SK-N-SH (cell line): ENCODE results near the gene VAV1. TPM values are rescaled to one million over a fixed set of nuclear protein-coding genes. Genes with fewer than 3 reads are reported as not detected.

Experiments used
- CTCF ChIA-PET: fragments of 300-600, 350-600 bp; formaldehyde crosslinking; extraction: SDS; loops from one replicate; lab custom pipeline; 2021; lab: Yijun Ruan, JAX
- POLR2A ChIA-PET: fragments of 350-600 bp; sonication (Branson Sonifier 250); formaldehyde crosslinking; extraction: SDS; loops from one replicate; lab custom pipeline; 2020; ENCODE audit warnings: antibody characterized with exemption, inconsistent platforms; lab: Yijun Ruan, JAX
- DNase-seq: peaks from one replicate; pipeline ENCODE4 v3.0.0; 2012
- H2AFZ ChIP-seq: fragments of 200-600 bp; sonication (generic); 2 replicates; pipeline ENCODE4 v1.8.1; 2016; ENCODE audit warnings: antibody characterized with exemption, mild to moderate bottlenecking, low read depth
- H3F3A ChIP-seq: fragments of 200-600 bp; sonication (generic); replicated peaks from 2 replicates; pipeline ENCODE3; 2016; ENCODE audit warnings: antibody characterized with exemption, mild to moderate bottlenecking; ENCODE audit not compliant: insufficient read depth
- H3K27ac ChIP-seq, 2 experiments: fragments of 200-500 bp in 1 of 2; fragments of 200-600 bp in 1 of 2; sonication (Bioruptor generic) in 1 of 2; sonication (generic), shearing (Covaris generic) in 1 of 2; 2 replicates each; pipeline versions ENCODE4 v1.5.1 to v1.6.1; 2014 to 2016; ENCODE audit warnings: low read depth in 2 of 2, inconsistent platforms in 1 of 2, low read length in 1 of 2, mild to moderate bottlenecking in 1 of 2, mixed read lengths in 1 of 2
- H3K27me3 ChIP-seq: fragments of 200-600 bp; sonication (generic), shearing (Covaris generic); 2 replicates; pipeline ENCODE4 v1.6.1; 2016; ENCODE audit warnings: mixed run types; ENCODE audit not compliant: insufficient read depth
- H3K36me3 ChIP-seq, 2 experiments: fragments of 200-500 bp in 1 of 2; fragments of 200-600 bp in 1 of 2; sonication (Bioruptor generic) in 1 of 2; sonication (generic) in 1 of 2; replicated peaks in 1 of 2; 2 replicates each; pipeline versions ENCODE3 to v1.5.1; 2014 to 2016; ENCODE audit warnings: low read length in 1 of 2, mild to moderate bottlenecking in 1 of 2; ENCODE audit not compliant: insufficient read depth in 2 of 2, control insufficient read depth in 1 of 2
- H3K4me1 ChIP-seq, 2 experiments: fragments of 200-500 bp in 1 of 2; fragments of 200-600 bp in 1 of 2; sonication (Bioruptor generic) in 1 of 2; sonication (generic), shearing (Covaris generic) in 1 of 2; 2 replicates each; pipeline versions ENCODE4 v1.5.1 to v1.6.1; 2014 to 2016; ENCODE audit warnings: low read depth in 1 of 2, low read length in 1 of 2, mixed run types in 1 of 2; ENCODE audit not compliant: insufficient read depth in 2 of 2, control insufficient read depth in 1 of 2
- H3K4me2 ChIP-seq: fragments of 200-600 bp; sonication (generic), shearing (Covaris generic); 2 replicates; pipeline ENCODE4 v1.6.1; 2017; ENCODE audit warnings: mixed run types
- H3K4me3 ChIP-seq, 2 experiments: fragments of 200-500 bp in 1 of 2; fragments of 200-600 bp in 1 of 2; sonication (Bioruptor generic) in 1 of 2; sonication (generic), shearing (Covaris generic) in 1 of 2; 2 replicates each; pipeline versions ENCODE4 v1.5.1 to v1.8.1; 2014 to 2016; ENCODE audit warnings: low read depth in 2 of 2, inconsistent platforms in 1 of 2, low read length in 1 of 2, mild to moderate bottlenecking in 1 of 2, mixed read lengths in 1 of 2, moderate library complexity in 1 of 2
- H3K79me2 ChIP-seq: fragments of 200-600 bp; sonication (generic); 2 replicates; pipeline ENCODE4 v1.8.1; 2017; ENCODE audit warnings: mild to moderate bottlenecking; ENCODE audit not compliant: insufficient read depth
- H3K9ac ChIP-seq: fragments of 200-600 bp; sonication (generic); 2 replicates; pipeline ENCODE4 v1.6.1; 2017; ENCODE audit warnings: mixed run types
- H3K9me2 ChIP-seq: fragments of 200-600 bp; sonication (generic); 2 replicates; pipeline ENCODE4 v1.6.1; 2017; ENCODE audit warnings: mixed run types
- H3K9me3 ChIP-seq: fragments of 200-600 bp; sonication (generic); 2 replicates; pipeline ENCODE4 v1.6.1; 2017; ENCODE audit warnings: mixed run types, mild to moderate bottlenecking, moderate library complexity
- H4K20me1 ChIP-seq: fragments of 200-600 bp; sonication (generic); 2 replicates; pipeline ENCODE4 v1.6.1; 2017; ENCODE audit warnings: mild to moderate bottlenecking, mixed run types; ENCODE audit not compliant: insufficient read depth
- CHD2 ChIP-seq: fragments of 150-350 bp; IDR thresholded peaks from 2 replicates; pipeline ENCODE4 v1.6.1; 2018; ENCODE audit warnings: low read length; ENCODE audit not compliant: partially characterized antibody
- CTCF ChIP-seq: fragments of 200-600 bp; sonication (generic); IDR thresholded peaks from 2 replicates; pipeline ENCODE4 v1.6.1; 2017; ENCODE audit warnings: antibody characterized with exemption, mild to moderate bottlenecking, moderate library complexity
- ELF1 ChIP-seq: IDR thresholded peaks from 2 replicates; pipeline ENCODE4 v1.4.0; 2012
- MEF2A ChIP-seq: IDR thresholded peaks from 2 replicates; pipeline ENCODE4 v1.4.0; 2012; ENCODE audit warnings: low read depth, borderline replicate concordance
- NRF1 ChIP-seq: IDR thresholded peaks from 2 replicates; pipeline ENCODE4 v1.6.1; 2012; ENCODE audit warnings: low read depth, mild to moderate bottlenecking, low read length
- POLR2AphosphoS5 ChIP-seq: IDR thresholded peaks from 2 replicates; pipeline ENCODE4 v1.6.1; 2012; ENCODE audit warnings: low read depth, low read length
- RAD21 ChIP-seq: IDR thresholded peaks from 2 replicates; pipeline ENCODE4 v1.6.1; 2012; ENCODE audit warnings: mild to moderate bottlenecking, low read length
- REST ChIP-seq: IDR thresholded peaks from 2 replicates; pipeline ENCODE4 v1.6.1; 2012; ENCODE audit warnings: mild to moderate bottlenecking, low read depth, low read length, moderate library complexity
- RFX5 ChIP-seq: IDR thresholded peaks from 2 replicates; pipeline ENCODE4 v1.6.1; 2012; ENCODE audit warnings: mild to moderate bottlenecking, improper control_type of control experiment, low read length
- SMC3 ChIP-seq: IDR thresholded peaks from 2 replicates; pipeline ENCODE4 v1.6.1; 2012; ENCODE audit warnings: low read depth, low read length, improper control_type of control experiment
- TCF12 ChIP-seq: IDR thresholded peaks from 2 replicates; pipeline ENCODE4 v1.4.0; 2012
- TEAD4 ChIP-seq: IDR thresholded peaks from 2 replicates; pipeline ENCODE4 v1.4.0; 2012; ENCODE audit warnings: mild to moderate bottlenecking, borderline replicate concordance; ENCODE audit not compliant: insufficient read depth
- USF2 ChIP-seq: fragments of 150-350 bp; IDR thresholded peaks from 2 replicates; pipeline ENCODE4 v1.6.1; 2017; ENCODE audit warnings: antibody characterized with exemption, low read length, low read depth, borderline replicate concordance
- WGBS: methylation state at CpG from one replicate; pipeline ENCODE4 v1.1.6; 2017; ENCODE audit warnings: low lambda C conversion rate; 5-methylcytosine and 5-hydroxymethylcytosine counted together
- polyA plus RNA-seq, 3 experiments: library from polyadenylated mRNA; depleted of rRNA; stranded (reverse); fragments of >200 nt; gene quantifications; 2 replicates each; pipeline ENCODE4 v1.2.3, GENCODE V29; 2012
- TF ChIP-seq, protein P1 (sequence below): IDR thresholded peaks from 2 replicates; pipeline ENCODE4; 2012

VAV1 gene
- polyA plus RNA-seq, 1 of the 3 experiments (the other 2 are of a cell fraction): 0.02 TPM

- TF ChIP-seq TEAD4 (no peak), SMC3 (no peak), RAD21 (no peak), TCF12 (no peak)
These were observed 105.3 kb downstream of the VAV1 start (continued) for GRCh38 chr19:6877766-6878165.

DNA sequence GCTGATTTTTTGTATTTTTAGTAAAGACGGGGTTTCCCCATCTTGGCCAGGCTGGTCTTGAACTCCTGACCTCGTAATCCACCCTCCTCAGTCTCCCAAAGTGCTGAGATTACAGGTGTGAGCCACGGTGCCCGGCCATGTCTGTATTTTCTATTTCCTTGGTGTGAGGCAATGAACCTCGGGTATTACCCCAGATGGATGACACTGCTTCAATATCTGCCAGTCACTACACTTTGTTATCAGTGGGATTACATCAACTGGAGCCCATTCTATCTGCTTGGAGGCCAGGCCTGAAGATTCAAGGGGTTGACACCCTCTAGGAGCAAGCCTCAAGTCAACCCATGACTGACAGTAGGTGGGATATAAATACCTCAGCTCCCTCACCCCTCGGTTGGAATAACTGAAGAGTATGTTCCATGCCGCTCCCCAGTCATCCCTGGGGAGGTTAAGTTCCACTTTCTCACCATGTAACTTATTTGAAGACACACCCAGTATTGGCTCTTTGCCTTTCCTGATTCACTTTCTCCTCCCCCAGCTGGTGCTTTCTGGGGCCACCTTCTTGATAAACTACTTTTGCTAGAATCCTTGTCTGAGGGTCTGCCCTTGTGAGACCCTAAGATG, 113.9 kb downstream of the VAV1 start:
- H3K27me3 ChIP-seq: peaks cover 47% of the 10 kb centered on the region; the same call in 1 of the 2 replicates
- H3K4me1 ChIP-seq: no peaks in the 10 kb centered on the region
- H3K27ac ChIP-seq: no peak overlapping the region
- H3K36me3 ChIP-seq: no peaks in the 10 kb centered on the region
- no peak overlapping the region for H3K4me3 ChIP-seq
- POLR2A ChIA-PET: no interaction called here
- no peak overlapping the region for H3K4me2 ChIP-seq
- H3K79me2 ChIP-seq: no peaks in the 10 kb centered on the region
- DNase-seq: no peak
- no peaks in the 10 kb centered on the region for H3K9me3 ChIP-seq
- TF ChIP-seq SMC3: no peak
- no peak for TF ChIP-seq ELF1
- no peak for TF ChIP-seq REST
- TF ChIP-seq CHD2: no peak
- TF ChIP-seq NRF1: no peak
- H3K9me2 ChIP-seq: no peaks in the 10 kb centered on the region
- H2AFZ ChIP-seq: no peak overlapping the region
- CTCF ChIA-PET: no interaction called here
- no peak overlapping the region for H3K9ac ChIP-seq
- H3F3A ChIP-seq: no peaks in the 10 kb centered on the region
- no peaks in the 10 kb centered on the region for H4K20me1 ChIP-seq
- 0% methylated on average over 7 of the region's 7 CpGs for WGBS

DNA sequence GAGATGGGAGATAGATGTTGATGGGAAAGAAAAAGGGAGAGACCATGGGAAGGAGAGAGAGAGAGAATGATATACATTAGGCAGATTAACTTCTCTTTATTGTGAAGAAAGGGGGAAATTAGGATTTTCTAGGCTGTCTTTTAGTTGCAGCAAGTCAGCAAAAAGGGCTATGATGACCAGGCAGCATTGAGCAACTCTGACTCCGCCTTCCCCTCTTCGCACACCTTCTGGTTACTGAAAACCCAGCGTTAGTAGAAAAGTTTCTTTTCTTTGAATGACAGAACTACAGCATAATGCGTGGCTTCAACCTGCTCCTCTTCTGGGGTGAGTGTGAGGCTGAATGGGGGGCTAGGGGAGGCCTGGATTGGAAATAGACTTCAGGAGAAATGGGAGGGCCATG, 114.8 kb downstream of the VAV1 start, which contains the start of gene ADGRE1:
TSS of gene ADGRE1 (plus strand) at position 264 of the 400 bp plus-strand sequence. CDS start at position 294, 30 bp downstream.
- no peaks in the 10 kb centered on the region for H3F3A ChIP-seq
- no peak for DNase-seq
- WGBS: 0% methylated on average over 4 of the region's 4 CpGs
- no peak within 1 kb of the TSS for H3K9ac ChIP-seq
- no peak within 1 kb of the TSS for H3K4me2 ChIP-seq
- no peaks in the 10 kb centered on the region for H3K4me1 ChIP-seq
- TF ChIP-seq USF2: no peak
- TF ChIP-seq RAD21: no peak
- no peak for TF ChIP-seq MEF2A
- TF ChIP-seq REST: no peak
- no peak for TF ChIP-seq POLR2AphosphoS5
- TF ChIP-seq CTCF: no peak
- no peak for TF ChIP-seq RFX5
- TF ChIP-seq, protein P1, sequence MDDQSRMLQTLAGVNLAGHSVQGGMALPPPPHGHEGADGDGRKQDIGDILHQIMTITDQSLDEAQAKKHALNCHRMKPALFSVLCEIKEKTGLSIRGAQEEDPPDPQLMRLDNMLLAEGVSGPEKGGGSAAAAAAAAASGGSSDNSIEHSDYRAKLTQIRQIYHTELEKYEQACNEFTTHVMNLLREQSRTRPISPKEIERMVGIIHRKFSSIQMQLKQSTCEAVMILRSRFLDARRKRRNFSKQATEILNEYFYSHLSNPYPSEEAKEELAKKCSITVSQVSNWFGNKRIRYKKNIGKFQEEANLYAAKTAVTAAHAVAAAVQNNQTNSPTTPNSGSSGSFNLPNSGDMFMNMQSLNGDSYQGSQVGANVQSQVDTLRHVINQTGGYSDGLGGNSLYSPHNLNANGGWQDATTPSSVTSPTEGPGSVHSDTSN: no peak
- H3K27ac ChIP-seq: no peak within 1 kb of the TSS
- H3K36me3 ChIP-seq: no peaks in the 10 kb centered on the region
- H2AFZ ChIP-seq: no peak within 1 kb of the TSS
- CTCF ChIA-PET: no interaction called here
- H3K9me2 ChIP-seq: no peaks in the 10 kb centered on the region
- H4K20me1 ChIP-seq: no peaks in the 10 kb centered on the region
- H3K27me3 ChIP-seq: peaks cover 44% of the 10 kb centered on the region; the same call in 1 of the 2 replicates
- no peak within 1 kb of the TSS for H3K4me3 ChIP-seq
- no peaks in the 10 kb centered on the region for H3K9me3 ChIP-seq
- H3K79me2 ChIP-seq: no peaks in the 10 kb centered on the region
- POLR2A ChIA-PET: no interaction called here
